ENCODE data around the gene KHDRBS2. TPM values are rescaled to one million over a fixed set of nuclear protein-coding genes. Genes with fewer than 3 reads are reported as not detected.
A peak's percentile ranks its signal among the peaks of the same experiment; 100 is the strongest.

Gene KHDRBS2
- total RNA-seq, 3 donors from 2014 or later: 0.14 TPM; not detected in 2

DNA sequence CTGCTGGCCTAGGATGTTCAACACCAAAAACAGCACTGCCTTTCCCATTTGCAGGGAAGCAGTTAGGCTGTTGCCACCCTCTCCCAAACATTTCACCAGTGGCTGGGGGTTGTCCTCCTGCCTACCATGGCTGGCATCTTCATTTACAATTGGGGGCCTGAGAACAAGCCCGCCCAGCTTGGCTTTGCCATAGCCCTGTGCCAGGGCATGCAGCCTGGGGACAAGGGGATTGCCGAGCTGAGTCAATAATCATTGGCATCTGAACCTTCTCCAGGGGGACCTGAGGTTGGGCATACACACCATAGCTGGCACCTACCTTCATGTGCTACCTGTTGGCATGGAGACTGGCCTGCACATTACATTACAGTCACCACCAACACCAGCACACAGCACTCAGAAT lies 345.1 kb downstream of the KHDRBS2 start:
- H3K9me3 Mint-ChIP-seq: peaks cover 15% of the 10 kb centered on the region
- no peak for ATAC-seq
- no peaks in the 10 kb centered on the region for H3K36me3 Mint-ChIP-seq (ENCODE audit: insufficient read depth)
- H3K4me1 Mint-ChIP-seq (ENCODE audit: low read depth): no peaks in the 10 kb centered on the region
- H3K27me3 Mint-ChIP-seq (ENCODE audit: low read depth): no peaks in the 10 kb centered on the region
- no peak overlapping the region for H3K4me3 Mint-ChIP-seq
- DNase-seq: no peak

GRCh38 chr6:61935242-61935846 lies 350.7 kb downstream of the KHDRBS2 start:
- Mint-ChIP-seq H3K4me1 (ENCODE audit: low read depth) (no peaks in the 10 kb centered on the region), H3K4me3 (no peak overlapping the region), H3K9me3 (peaks cover 15% of the 10 kb centered on the region), H3K27me3 (ENCODE audit: low read depth) (no peaks in the 10 kb centered on the region), H3K36me3 (ENCODE audit: insufficient read depth) (no peaks in the 10 kb centered on the region)
- ATAC-seq (no peak), DNase-seq (no peak)

DNA sequence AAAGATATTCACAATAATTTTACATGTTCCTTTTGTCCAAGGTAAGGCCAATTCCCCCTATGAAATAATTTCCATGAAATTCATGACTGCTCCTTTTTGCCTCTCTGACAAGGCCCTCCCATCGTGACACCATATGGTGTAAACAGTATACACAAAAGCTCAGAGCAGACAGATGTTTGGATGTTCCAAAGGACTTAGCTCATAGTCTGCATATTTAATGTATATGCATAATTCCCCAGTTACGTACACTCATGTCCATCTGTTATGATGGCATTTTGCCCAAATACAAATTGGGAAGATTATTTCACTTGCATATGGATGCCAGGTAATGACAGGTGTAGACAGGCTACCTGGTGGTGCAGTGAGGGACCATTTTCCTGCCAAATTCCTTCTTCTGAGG lies 376.5 kb downstream of the KHDRBS2 start:
- no peak for ATAC-seq
- no peaks in the 10 kb centered on the region for H3K27me3 Mint-ChIP-seq (ENCODE audit: low read depth)

GRCh38 chr6:61901748-61902147 lies 384.3 kb downstream of the KHDRBS2 start:
- no peaks in the 10 kb centered on the region for H3K4me1 Mint-ChIP-seq (ENCODE audit: low read depth)
- H3K36me3 Mint-ChIP-seq (ENCODE audit: insufficient read depth): no peaks in the 10 kb centered on the region
- ATAC-seq (no peak), DNase-seq (no peak)
- H3K4me3 Mint-ChIP-seq: no peak overlapping the region
- H3K27me3 Mint-ChIP-seq (ENCODE audit: low read depth): no peaks in the 10 kb centered on the region
- peaks cover 8% of the 10 kb centered on the region for H3K9me3 Mint-ChIP-seq

More for the DNA sequence above, 376.5 kb downstream of the KHDRBS2 start:
- H3K4me1 Mint-ChIP-seq (ENCODE audit: low read depth): no peaks in the 10 kb centered on the region
- no peaks in the 10 kb centered on the region for H3K36me3 Mint-ChIP-seq (ENCODE audit: insufficient read depth)
- H3K9me3 Mint-ChIP-seq: peaks cover 18% of the 10 kb centered on the region
- no peak overlapping the region for H3K4me3 Mint-ChIP-seq
- no peak for DNase-seq

GRCh38 chr6:61894536-61894935 lies 391.5 kb downstream of the KHDRBS2 start:
- DNase-seq (no peak), ATAC-seq (no peak)
- H3K4me1 Mint-ChIP-seq (ENCODE audit: low read depth): no peaks in the 10 kb centered on the region
- no peaks in the 10 kb centered on the region for H3K36me3 Mint-ChIP-seq (ENCODE audit: insufficient read depth)
- peaks cover 11% of the 10 kb centered on the region for H3K9me3 Mint-ChIP-seq
- H3K27me3 Mint-ChIP-seq (ENCODE audit: low read depth): no peaks in the 10 kb centered on the region
- no peak overlapping the region for H3K4me3 Mint-ChIP-seq

- Mint-ChIP-seq H3K36me3 (ENCODE audit: insufficient read depth) (no peaks in the 10 kb centered on the region), H3K9me3 (peaks cover 14% of the 10 kb centered on the region), H3K27me3 (ENCODE audit: low read depth) (no peaks in the 10 kb centered on the region), H3K4me1 (ENCODE audit: low read depth) (no peaks in the 10 kb centered on the region), H3K4me3 (no peak overlapping the region)
- ATAC-seq: no peak
- no peak for DNase-seq
Measured at GRCh38 chr6:61887423-61887822, 398.6 kb downstream of the KHDRBS2 start.

- no peak for DNase-seq
- H3K4me1 Mint-ChIP-seq (ENCODE audit: low read depth): no peaks in the 10 kb centered on the region
- no peaks in the 10 kb centered on the region for H3K36me3 Mint-ChIP-seq (ENCODE audit: insufficient read depth)
- peaks cover 14% of the 10 kb centered on the region for H3K9me3 Mint-ChIP-seq
- ATAC-seq: no peak
- H3K27me3 Mint-ChIP-seq (ENCODE audit: low read depth): no peaks in the 10 kb centered on the region
- no peak overlapping the region for H3K4me3 Mint-ChIP-seq
Measured at GRCh38 chr6:61886608-61887259, 399.3 kb downstream of the KHDRBS2 start.

GRCh38 chr6:61869632-61870400 lies 416.2 kb downstream of the KHDRBS2 start:
- H3K9me3 Mint-ChIP-seq: peaks cover 3% of the 10 kb centered on the region
- H3K4me3 Mint-ChIP-seq: no peak overlapping the region
- no peaks in the 10 kb centered on the region for H3K27me3 Mint-ChIP-seq (ENCODE audit: low read depth)
- no peaks in the 10 kb centered on the region for H3K4me1 Mint-ChIP-seq (ENCODE audit: low read depth)
- no peak for DNase-seq
- ATAC-seq: no peak
- H3K36me3 Mint-ChIP-seq (ENCODE audit: insufficient read depth): no peaks in the 10 kb centered on the region

DNA sequence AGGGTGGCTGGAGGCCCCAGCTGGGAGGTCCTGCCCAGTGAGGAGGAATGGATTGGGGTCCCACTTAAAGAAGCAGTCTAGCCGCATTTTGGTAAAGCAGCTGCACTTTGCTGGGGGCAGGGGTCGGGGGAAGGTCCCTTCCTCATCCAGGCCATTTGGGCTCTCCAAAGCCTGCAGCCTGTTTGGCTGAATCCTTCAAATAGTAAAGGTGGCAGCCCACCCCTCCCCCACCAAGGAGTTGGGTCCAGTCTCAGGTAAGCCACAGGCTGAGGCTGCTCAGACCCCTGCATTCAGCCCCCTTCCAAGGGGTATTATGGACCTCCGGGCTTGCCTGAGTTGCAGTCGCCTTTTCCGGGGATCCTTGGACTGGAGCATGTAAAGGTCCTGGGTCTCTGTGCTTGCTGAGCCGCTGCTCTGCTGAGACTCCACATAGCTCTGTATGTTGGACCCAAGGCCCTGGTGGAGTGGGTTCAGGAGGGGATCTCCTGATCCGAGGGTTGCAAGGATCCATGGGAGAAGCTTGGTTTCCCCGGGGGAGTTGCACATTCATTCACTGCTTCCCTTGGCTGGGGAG lies 417.4 kb downstream of the KHDRBS2 start:
- Mint-ChIP-seq H3K36me3 (ENCODE audit: insufficient read depth) (no peaks in the 10 kb centered on the region), H3K27me3 (ENCODE audit: low read depth) (no peaks in the 10 kb centered on the region), H3K4me1 (ENCODE audit: low read depth) (no peaks in the 10 kb centered on the region), H3K9me3 (peaks cover 3% of the 10 kb centered on the region), H3K4me3 (no peak overlapping the region)
- peak in 1 of 2 donors; percentile 27 for ATAC-seq
- no peak for DNase-seq

DNA sequence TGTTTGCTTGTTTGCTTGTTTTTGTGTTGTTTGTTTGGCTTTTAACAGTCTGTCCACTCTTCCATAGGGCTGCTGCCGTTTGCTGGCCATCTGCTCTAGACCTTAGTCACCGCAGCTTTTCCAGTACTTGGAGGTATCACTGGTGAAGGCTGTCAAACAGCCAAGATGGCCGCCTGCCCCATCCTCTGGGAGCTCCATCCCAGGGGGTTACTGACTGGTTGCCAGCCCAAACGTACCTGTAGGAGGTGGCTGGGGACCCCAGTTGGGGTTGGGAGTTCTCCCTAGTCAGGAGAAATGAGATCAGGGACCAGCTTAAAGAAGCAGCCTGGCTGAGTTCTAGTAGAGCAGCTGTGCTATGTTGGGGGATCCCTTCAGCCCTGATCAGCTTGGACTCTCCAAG lies 418.4 kb downstream of the KHDRBS2 start:
- ATAC-seq: no peak
- H3K4me1 Mint-ChIP-seq (ENCODE audit: low read depth): no peaks in the 10 kb centered on the region
- H3K4me3 Mint-ChIP-seq: no peak overlapping the region
- no peaks in the 10 kb centered on the region for H3K27me3 Mint-ChIP-seq (ENCODE audit: low read depth)
- peaks cover 10% of the 10 kb centered on the region for H3K9me3 Mint-ChIP-seq
- no peak for DNase-seq
- no peaks in the 10 kb centered on the region for H3K36me3 Mint-ChIP-seq (ENCODE audit: insufficient read depth)

DNA sequence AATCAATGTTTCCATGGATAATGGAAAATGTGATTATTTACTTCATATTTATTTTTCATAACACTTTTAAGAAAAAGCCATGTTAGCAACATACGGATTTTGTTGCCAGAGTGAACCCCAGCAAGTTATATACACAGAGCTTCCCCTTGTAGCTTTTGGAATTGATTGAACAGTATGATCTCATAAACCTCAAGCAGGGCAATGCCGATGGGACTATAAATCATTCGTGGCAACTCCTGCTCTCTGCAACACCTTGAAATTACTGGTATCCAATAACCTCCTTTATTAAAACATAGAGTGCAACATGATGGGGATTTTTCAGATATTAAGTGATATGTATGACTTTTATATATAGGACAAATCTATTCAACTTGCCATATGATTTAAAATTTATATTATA lies 428.5 kb downstream of the KHDRBS2 start:
- H3K4me1 Mint-ChIP-seq (ENCODE audit: low read depth): no peaks in the 10 kb centered on the region
- H3K36me3 Mint-ChIP-seq (ENCODE audit: insufficient read depth): no peaks in the 10 kb centered on the region
- DNase-seq (no peak), ATAC-seq (no peak)
- no peak overlapping the region for H3K4me3 Mint-ChIP-seq
- H3K9me3 Mint-ChIP-seq: peaks cover 34% of the 10 kb centered on the region
- no peaks in the 10 kb centered on the region for H3K27me3 Mint-ChIP-seq (ENCODE audit: low read depth)

GRCh38 chr6:61841958-61842357 lies 444.1 kb downstream of the KHDRBS2 start:
- DNase-seq (no peak), ATAC-seq (no peak)
- Mint-ChIP-seq H3K27me3 (ENCODE audit: low read depth) (no peaks in the 10 kb centered on the region), H3K9me3 (peaks cover 12% of the 10 kb centered on the region), H3K36me3 (ENCODE audit: insufficient read depth) (no peaks in the 10 kb centered on the region), H3K4me3 (no peak overlapping the region), H3K4me1 (ENCODE audit: low read depth) (no peaks in the 10 kb centered on the region)

DNA sequence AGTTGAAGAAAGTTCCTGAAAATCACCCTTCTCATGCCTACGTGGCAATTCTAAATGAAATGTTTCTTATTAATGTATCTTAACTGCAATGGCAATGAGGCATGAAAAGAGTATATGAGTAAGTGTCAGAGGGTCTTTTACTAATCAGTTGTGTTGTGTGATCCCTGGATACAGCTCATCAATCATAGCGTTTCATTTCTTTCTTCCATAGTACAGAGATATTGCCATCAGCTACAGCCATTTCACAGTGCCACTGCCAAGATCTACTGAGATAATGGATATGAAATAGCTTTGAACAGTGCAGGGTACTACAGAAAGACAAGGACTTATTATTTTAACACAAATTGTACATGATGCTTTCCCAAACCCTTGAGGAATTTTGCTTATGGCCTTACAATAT lies 450.8 kb downstream of the KHDRBS2 start:
- Mint-ChIP-seq H3K36me3 (ENCODE audit: insufficient read depth) (no peaks in the 10 kb centered on the region), H3K4me1 (ENCODE audit: low read depth) (no peaks in the 10 kb centered on the region), H3K27me3 (ENCODE audit: low read depth) (no peaks in the 10 kb centered on the region), H3K4me3 (no peak overlapping the region), H3K9me3 (peaks cover 13% of the 10 kb centered on the region)
- no peak for ATAC-seq
- no peak for DNase-seq

DNA sequence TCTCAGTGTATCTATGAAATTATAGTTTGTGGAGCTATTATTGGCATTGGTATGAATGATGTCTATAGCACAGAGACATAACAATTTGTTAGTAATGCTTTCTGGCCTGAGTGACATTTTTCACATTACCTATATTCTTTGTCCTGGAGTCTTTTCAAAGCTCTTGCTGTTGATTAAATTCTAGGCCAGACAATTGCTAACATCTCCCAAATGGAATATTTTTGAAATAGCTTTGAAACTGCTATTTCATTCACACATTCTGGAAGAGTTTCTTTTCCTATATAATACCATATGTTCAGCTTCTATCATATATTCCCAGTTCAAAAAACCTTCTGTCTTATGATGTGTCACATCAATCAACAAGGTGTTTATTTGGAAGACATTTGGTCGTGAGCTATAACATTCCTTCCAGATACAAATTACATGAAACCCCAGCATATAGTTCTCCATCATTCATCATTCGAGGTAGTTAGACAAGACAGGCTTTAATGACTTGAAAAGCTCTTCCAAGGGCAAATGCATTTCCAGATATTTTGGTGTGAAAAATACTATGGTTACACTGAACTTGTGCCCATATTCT lies 452.8 kb downstream of the KHDRBS2 start:
- Mint-ChIP-seq H3K27me3 (ENCODE audit: low read depth) (no peaks in the 10 kb centered on the region), H3K36me3 (ENCODE audit: insufficient read depth) (no peaks in the 10 kb centered on the region), H3K4me1 (ENCODE audit: low read depth) (no peaks in the 10 kb centered on the region), H3K9me3 (peaks cover 13% of the 10 kb centered on the region), H3K4me3 (no peak overlapping the region)
- DNase-seq (no peak), ATAC-seq (no peak)
